ENCODE measurements around the gene CHST13.

- TF ChIP-seq, protein P1, sequence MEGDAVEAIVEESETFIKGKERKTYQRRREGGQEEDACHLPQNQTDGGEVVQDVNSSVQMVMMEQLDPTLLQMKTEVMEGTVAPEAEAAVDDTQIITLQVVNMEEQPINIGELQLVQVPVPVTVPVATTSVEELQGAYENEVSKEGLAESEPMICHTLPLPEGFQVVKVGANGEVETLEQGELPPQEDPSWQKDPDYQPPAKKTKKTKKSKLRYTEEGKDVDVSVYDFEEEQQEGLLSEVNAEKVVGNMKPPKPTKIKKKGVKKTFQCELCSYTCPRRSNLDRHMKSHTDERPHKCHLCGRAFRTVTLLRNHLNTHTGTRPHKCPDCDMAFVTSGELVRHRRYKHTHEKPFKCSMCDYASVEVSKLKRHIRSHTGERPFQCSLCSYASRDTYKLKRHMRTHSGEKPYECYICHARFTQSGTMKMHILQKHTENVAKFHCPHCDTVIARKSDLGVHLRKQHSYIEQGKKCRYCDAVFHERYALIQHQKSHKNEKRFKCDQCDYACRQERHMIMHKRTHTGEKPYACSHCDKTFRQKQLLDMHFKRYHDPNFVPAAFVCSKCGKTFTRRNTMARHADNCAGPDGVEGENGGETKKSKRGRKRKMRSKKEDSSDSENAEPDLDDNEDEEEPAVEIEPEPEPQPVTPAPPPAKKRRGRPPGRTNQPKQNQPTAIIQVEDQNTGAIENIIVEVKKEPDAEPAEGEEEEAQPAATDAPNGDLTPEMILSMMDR (IDR thresholded peaks at IDR 0.05 in 2 of 3, conservative IDR thresholded peaks at IDR 0.05 in 1 of 3; ENCODE audit: borderline replicate concordance in 1 of 3, insufficient read depth in 1 of 3, low read depth in 2 of 3, low read length in 2 of 3): no peak
- no peak for TF ChIP-seq ZFX (IDR thresholded peaks at IDR 0.05)
- no peak for TF ChIP-seq EZH2 (IDR thresholded peaks at IDR 0.05)
- no peak for TF ChIP-seq ZNF274 (IDR thresholded peaks at IDR 0.05; ENCODE audit: low read depth, low read length)
- no peak for TF ChIP-seq POLR2A (IDR thresholded peaks at IDR 0.05; ENCODE audit: borderline replicate concordance, extremely low read depth, insufficient read depth, insufficient read length)
- no peak for TF ChIP-seq POLR2AphosphoS5 (IDR thresholded peaks at IDR 0.05; ENCODE audit: low read depth, low read length)
- TF ChIP-seq, protein P2, sequence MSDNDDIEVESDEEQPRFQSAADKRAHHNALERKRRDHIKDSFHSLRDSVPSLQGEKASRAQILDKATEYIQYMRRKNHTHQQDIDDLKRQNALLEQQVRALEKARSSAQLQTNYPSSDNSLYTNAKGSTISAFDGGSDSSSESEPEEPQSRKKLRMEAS (IDR thresholded peaks at IDR 0.05): no peak
- TF ChIP-seq EZH2phosphoT487 (IDR thresholded peaks at IDR 0.05; ENCODE audit: borderline replicate concordance): no peak
- no peak for TF ChIP-seq JUND (IDR thresholded peaks at IDR 0.05)
- no peak for TF ChIP-seq YY1 (IDR thresholded peaks at IDR 0.05; ENCODE audit: extremely low read depth, insufficient replicate concordance, low read depth, low read length)
- TF ChIP-seq CBX3 (IDR thresholded peaks at IDR 0.05; ENCODE audit: low read depth): no peak
Measured at GRCh38 chr3:126551121-126551838, 27.3 kb downstream of the CHST13 start.

Data from HCT116 (cell line).